Neuronal stem cell (in vitro differentiated cells): ENCODE data around the gene ATP11C.

Source experiments
- DNase-seq: peaks from one replicate; pipeline ENCODE4 v3.0.0-alpha.2; 2013; ENCODE audit warnings: low spot score
- H2AFZ ChIP-seq: one replicate; pipeline ENCODE4 v1.6.1; 2013; ENCODE audit warnings: mild to moderate bottlenecking, low read length, inconsistent platforms
- H2AK5ac ChIP-seq: 2 replicates; pipeline ENCODE4 v1.6.1; 2013; ENCODE audit warnings: low read depth, mild to moderate bottlenecking, inconsistent platforms, low read length, moderate library complexity, mixed read lengths
- H2BK120ac ChIP-seq: 2 replicates; pipeline ENCODE4 v1.6.1; 2013; ENCODE audit warnings: low read depth, mild to moderate bottlenecking, inconsistent platforms, low read length, moderate library complexity, mixed read lengths
- H2BK12ac ChIP-seq: one replicate; pipeline ENCODE4 v1.6.1; 2013; ENCODE audit warnings: low read length, inconsistent platforms
- H2BK15ac ChIP-seq: 2 replicates; pipeline ENCODE4 v1.6.1; 2013; ENCODE audit warnings: mild to moderate bottlenecking, low read length, inconsistent platforms, mixed read lengths
- H2BK5ac ChIP-seq: one replicate; pipeline ENCODE4 v1.6.1; 2013; ENCODE audit warnings: inconsistent platforms, mild to moderate bottlenecking, low read length, moderate library complexity
- H3K14ac ChIP-seq: one replicate; pipeline ENCODE4 v1.6.1; 2013; ENCODE audit warnings: low read length, inconsistent platforms
- H3K18ac ChIP-seq: 2 replicates; pipeline ENCODE4 v1.6.1; 2013; ENCODE audit warnings: low read length, inconsistent platforms
- H3K23ac ChIP-seq: 2 replicates; pipeline ENCODE4 v1.6.1; 2013; ENCODE audit warnings: low read depth, mild to moderate bottlenecking, mixed read lengths, low read length, inconsistent platforms; ENCODE audit not compliant: poor library complexity
- H3K27ac ChIP-seq: replicated peaks from 3 replicates; pipeline ENCODE4 v1.5.1; 2013; ENCODE audit warnings: low read length, inconsistent platforms
- H3K27me3 ChIP-seq, 3 experiments: 2 replicates each; pipeline ENCODE4 v1.6.1; 2013; ENCODE audit warnings: low read length in 3 of 3, mild to moderate bottlenecking in 2 of 3, inconsistent platforms in 1 of 3, low read depth in 1 of 3, mixed read lengths in 1 of 3, moderate library complexity in 1 of 3; ENCODE audit not compliant: control insufficient read depth in 3 of 3, insufficient read depth in 3 of 3
- H3K36me3 ChIP-seq, 2 donors: replicated peaks in 1 of 2; 2 replicates each; pipeline ENCODE4 v1.6.1; 2013; ENCODE audit warnings: low read length in 2 of 2; ENCODE audit not compliant: control insufficient read depth in 2 of 2, insufficient read depth in 2 of 2
- H3K4ac ChIP-seq: 2 replicates; pipeline ENCODE4 v1.6.1; 2013; ENCODE audit warnings: inconsistent platforms, mild to moderate bottlenecking, low read length, moderate library complexity
- H3K4me1 ChIP-seq, 2 donors: 1 replicate in 1 of 2; 2 replicates in 1 of 2; pipeline ENCODE4 v1.6.1; 2013; ENCODE audit warnings: low read length in 2 of 2, low read depth in 1 of 2; ENCODE audit not compliant: control insufficient read depth in 2 of 2, insufficient read depth in 1 of 2
- H3K4me2 ChIP-seq: one replicate; pipeline ENCODE4 v1.6.1; 2013; ENCODE audit warnings: mild to moderate bottlenecking, low read length, inconsistent platforms; ENCODE audit not compliant: insufficient read depth, poor library complexity, severe bottlenecking
- H3K4me3 ChIP-seq, 2 donors: 2 replicates each; pipeline ENCODE4 v1.5.1; 2013; ENCODE audit warnings: low read length in 2 of 2, mild to moderate bottlenecking in 2 of 2, inconsistent platforms in 1 of 2, moderate library complexity in 1 of 2
- H3K79me1 ChIP-seq: one replicate; pipeline ENCODE4 v1.6.1; 2013; ENCODE audit warnings: low read depth, mild to moderate bottlenecking, inconsistent platforms, low read length, moderate library complexity
- H3K9ac ChIP-seq: one replicate; pipeline ENCODE4 v1.6.1; 2013; ENCODE audit warnings: mild to moderate bottlenecking, low read depth, low read length, inconsistent platforms; ENCODE audit not compliant: poor library complexity
- H3K9me3 ChIP-seq, 2 donors: replicated peaks in 1 of 2; 2 replicates each; pipeline versions ENCODE3 to v1.6.1; 2013; ENCODE audit warnings: low read length in 2 of 2, mild to moderate bottlenecking in 2 of 2, inconsistent platforms in 1 of 2, low read depth in 1 of 2, mixed read lengths in 1 of 2, moderate library complexity in 1 of 2; ENCODE audit not compliant: control insufficient read depth in 2 of 2, insufficient read depth in 1 of 2
- H4K8ac ChIP-seq: one replicate; pipeline ENCODE4 v1.6.1; 2013; ENCODE audit warnings: low read depth, mild to moderate bottlenecking, inconsistent platforms, low read length, moderate library complexity
- H4K91ac ChIP-seq: one replicate; pipeline ENCODE4 v1.6.1; 2013; ENCODE audit warnings: low read length, low read depth, mild to moderate bottlenecking, inconsistent platforms; ENCODE audit not compliant: poor library complexity
- WGBS, 2 donors: extraction: QIAGEN DNeasy Blood & Tissue Kit; methylation state at CpG; one replicate each; pipeline ENCODE4 v1.1.7; 2013; ENCODE audit warnings: missing lambda C conversion rate in 2 of 2, mixed read lengths in 1 of 2; ENCODE audit not compliant: insufficient read length in 2 of 2, insufficient replicate concordance in 1 of 2; ENCODE audit errors: extremely low coverage in 2 of 2; 5-methylcytosine and 5-hydroxymethylcytosine counted together

ATP11C gene

DNA sequence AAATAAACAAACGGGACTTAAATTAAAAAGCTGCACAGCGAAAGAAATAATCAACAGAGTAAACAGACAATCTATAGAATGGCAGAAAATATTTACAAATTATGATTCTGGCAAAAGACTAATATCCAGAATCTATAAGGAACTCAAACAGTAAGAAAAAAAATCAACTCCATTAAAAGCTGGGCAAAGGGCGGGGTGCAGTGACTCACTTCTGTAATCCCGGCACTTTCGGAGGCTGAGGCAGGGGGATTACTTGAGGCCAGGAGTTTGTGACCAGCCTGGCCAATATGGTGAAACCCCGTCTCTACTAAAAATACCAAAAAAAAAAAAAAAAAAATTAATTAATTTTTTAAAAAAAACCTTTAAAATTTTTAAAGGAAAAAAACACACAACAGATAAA lies 109.0 kb downstream of the ATP11C start:
- Histone ChIP-seq H3K27ac (no peak overlapping the region), H4K91ac (no peak overlapping the region), H2BK120ac (no peak overlapping the region), H2AFZ (no peak overlapping the region), H3K9me3 (no peaks in the 10 kb centered on the region), H3K27me3 (no peaks in the 10 kb centered on the region), H3K36me3 (no peaks in the 10 kb centered on the region), H2BK15ac (no peak overlapping the region), H3K4ac (no peak overlapping the region), H3K4me3 (no peak overlapping the region), H3K9ac (no peak overlapping the region), H3K4me1 (no peaks in the 10 kb centered on the region), H3K18ac (no peak overlapping the region), H3K14ac (no peak overlapping the region), H2BK5ac (no peak overlapping the region), H4K8ac (no peak overlapping the region), H3K4me2 (no peak overlapping the region), H2BK12ac (no peak overlapping the region), H3K79me1 (no peaks in the 10 kb centered on the region), H3K23ac (no peak overlapping the region), H2AK5ac (no peak overlapping the region)
- WGBS, 2 donors: no CpG with 5 or more reads among the region's 6 CpGs
- DNase-seq: no peak

GRCh38 chrX:139820358-139820984 lies 112.4 kb downstream of the ATP11C start:
- Histone ChIP-seq H2BK5ac (no peak overlapping the region), H3K27me3 (no peaks in the 10 kb centered on the region), H3K27ac (no peak overlapping the region), H4K91ac (no peak overlapping the region), H2AK5ac (no peak overlapping the region), H3K9me3 (no peaks in the 10 kb centered on the region), H3K18ac (no peak overlapping the region), H2AFZ (no peak overlapping the region), H3K4ac (no peak overlapping the region), H2BK12ac (no peak overlapping the region), H4K8ac (no peak overlapping the region), H3K36me3 (no peaks in the 10 kb centered on the region), H3K14ac (no peak overlapping the region), H3K79me1 (no peaks in the 10 kb centered on the region), H3K9ac (no peak overlapping the region), H3K4me1 (no peaks in the 10 kb centered on the region), H2BK15ac (no peak overlapping the region), H3K4me2 (no peak overlapping the region), H3K4me3 (no peak overlapping the region), H3K23ac (no peak overlapping the region), H2BK120ac (no peak overlapping the region)
- no peak for DNase-seq
- WGBS, 2 donors: no CpG with 5 or more reads among the region's 7 CpGs

DNA sequence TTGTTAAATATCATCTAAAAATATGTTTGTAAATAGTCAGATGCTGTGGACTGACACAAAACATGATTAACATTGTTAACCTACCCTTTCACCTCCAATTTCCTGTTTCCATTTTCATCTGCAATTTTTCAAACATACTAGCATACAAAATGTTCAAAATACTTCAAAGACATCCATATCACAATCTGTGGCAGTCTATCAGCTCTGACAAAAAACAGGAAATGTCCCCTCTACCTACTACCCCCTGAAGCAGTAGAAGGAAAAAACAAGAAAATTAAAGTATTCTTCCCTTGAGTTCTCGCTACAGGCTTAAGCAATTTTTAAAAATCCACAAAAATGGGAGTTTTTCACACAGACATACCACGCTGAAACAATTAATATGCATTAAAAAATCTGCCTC lies 116.6 kb downstream of the ATP11C start:
- Histone ChIP-seq H3K14ac (no peak overlapping the region), H3K36me3 (peaks cover 0 to 6% of the 10 kb centered on the region in 2 donors), H3K4me2 (no peak overlapping the region), H2BK15ac (no peak overlapping the region), H2BK12ac (no peak overlapping the region), H3K18ac (no peak overlapping the region), H3K4me3 (no peak overlapping the region), H3K9me3 (no peaks in the 10 kb centered on the region), H3K4ac (no peak overlapping the region), H2BK120ac (no peak overlapping the region), H2BK5ac (no peak overlapping the region), H4K91ac (no peak overlapping the region), H3K9ac (no peak overlapping the region), H2AK5ac (no peak overlapping the region), H3K23ac (no peak overlapping the region), H3K79me1 (no peaks in the 10 kb centered on the region), H3K27me3 (no peaks in the 10 kb centered on the region), H2AFZ (no peak overlapping the region), H3K27ac (no peak overlapping the region), H3K4me1 (no peaks in the 10 kb centered on the region), H4K8ac (no peak overlapping the region)
- no CpG with 5 or more reads among the region's 2 CpGs for WGBS, 2 donors
- DNase-seq: no peak

- Histone ChIP-seq H2BK15ac (no peak overlapping the region), H3K4me2 (no peak overlapping the region), H3K18ac (no peak overlapping the region), H2BK120ac (no peak overlapping the region), H3K4ac (no peak overlapping the region), H3K36me3 (peaks cover 0 to 6% of the 10 kb centered on the region in 2 donors), H2BK5ac (no peak overlapping the region), H4K91ac (no peak overlapping the region), H2AK5ac (no peak overlapping the region), H4K8ac (no peak overlapping the region), H3K4me1 (no peaks in the 10 kb centered on the region), H3K9ac (no peak overlapping the region), H3K14ac (no peak overlapping the region), H2BK12ac (no peak overlapping the region), H3K4me3 (no peak overlapping the region), H3K79me1 (no peaks in the 10 kb centered on the region), H2AFZ (no peak overlapping the region), H3K27me3 (no peaks in the 10 kb centered on the region), H3K9me3 (no peaks in the 10 kb centered on the region), H3K23ac (no peak overlapping the region), H3K27ac (no peak overlapping the region)
- no peak for DNase-seq
- WGBS, 2 donors: no CpG with 5 or more reads among the region's 1 CpG
Observed at GRCh38 chrX:139815771-139816170, 117.1 kb downstream of the ATP11C start.
